Adipose tissue (tissue), 3 donors: Measurements from ENCODE around the gene SEMA5B. TPM values are rescaled to one million over a fixed set of nuclear protein-coding genes. Genes with fewer than 3 reads are reported as not detected.

ENCODE experiments used
- H3K27ac ChIP-seq: one replicate; pipeline ENCODE4 v1.5.1; 2013; ENCODE audit warnings: low read depth, low read length
- WGBS, 3 donors: extraction: QIAGEN DNeasy Blood & Tissue Kit; methylation state at CpG; one replicate each; pipeline ENCODE4 v1.1.7; 2013; 5-methylcytosine and 5-hydroxymethylcytosine counted together
- polyA plus RNA-seq, 3 donors: library from polyadenylated mRNA; stranded (reverse); fragments of 200-250 nt; gene quantifications; one replicate each; pipeline ENCODE4 v1.2.3, GENCODE V29; 2013
- donor health status: healthy with polysubstance abuse.
- donor health status: Bipolar disorder and iron deficiency.
- donor health status: healthy.

The SEMA5B gene
- polyA plus RNA-seq, 3 donors: 0.77 to 1.5 (median 1.4) TPM

GRCh38 chr3:123004201-123004918, 23.2 kb downstream of the SEMA5B start:
- no peak overlapping the region for H3K27ac ChIP-seq
- WGBS, 3 donors: 71 to 84% (median 77%) methylated on average over 5 of the region's 5 CpGs

DNA sequence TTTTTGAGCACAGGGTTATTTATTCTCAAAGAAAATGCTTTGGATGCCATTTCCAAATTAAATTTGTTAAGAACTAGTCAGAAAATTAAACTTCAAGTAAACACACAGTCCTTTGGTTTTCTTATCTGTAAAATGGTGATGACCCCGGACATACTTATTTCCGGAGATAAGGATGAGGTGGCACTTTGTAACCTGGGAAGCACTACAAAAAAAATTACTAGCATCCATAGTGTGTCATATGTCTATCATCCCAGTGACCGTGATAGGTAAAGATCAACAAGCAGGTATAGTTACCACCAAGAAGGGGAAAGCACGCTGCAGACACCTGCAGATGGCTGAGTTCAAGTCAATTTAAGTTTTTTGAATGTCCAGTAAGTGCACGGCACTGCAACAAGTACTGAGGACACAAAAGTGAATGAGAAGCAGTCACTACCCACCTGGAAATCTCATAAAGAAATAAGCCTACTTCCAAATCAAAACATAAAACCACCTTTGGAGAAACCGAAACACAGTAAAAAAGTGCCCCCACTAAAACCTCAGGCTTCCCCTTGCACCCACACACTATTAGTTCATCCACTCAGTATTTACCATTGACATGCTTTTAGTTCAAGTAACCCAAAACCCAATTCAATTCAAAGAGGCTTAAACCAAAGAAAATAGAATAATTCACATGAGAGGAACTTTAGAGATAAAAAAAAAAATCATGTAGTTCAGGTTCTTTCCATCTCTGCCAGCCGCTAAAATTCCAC, 24.6 kb downstream of the SEMA5B start:
- H3K27ac ChIP-seq: no peak overlapping the region
- 72 to 88% (median 84%) methylated on average over 7 of the region's 7 CpGs for WGBS, 3 donors

- no peak overlapping the region for H3K27ac ChIP-seq
- 61 to 88% (median 86%) methylated on average over 8 of the region's 8 CpGs for WGBS, 3 donors
Observed at GRCh38 chr3:123002100-123002748, 25.3 kb downstream of the SEMA5B start.

- no peak overlapping the region for H3K27ac ChIP-seq
- 92 to 97% (median 96%) methylated on average over 4 of the region's 4 CpGs for WGBS, 3 donors
Observed at GRCh38 chr3:122998856-122999255, 28.7 kb downstream of the SEMA5B start.

DNA sequence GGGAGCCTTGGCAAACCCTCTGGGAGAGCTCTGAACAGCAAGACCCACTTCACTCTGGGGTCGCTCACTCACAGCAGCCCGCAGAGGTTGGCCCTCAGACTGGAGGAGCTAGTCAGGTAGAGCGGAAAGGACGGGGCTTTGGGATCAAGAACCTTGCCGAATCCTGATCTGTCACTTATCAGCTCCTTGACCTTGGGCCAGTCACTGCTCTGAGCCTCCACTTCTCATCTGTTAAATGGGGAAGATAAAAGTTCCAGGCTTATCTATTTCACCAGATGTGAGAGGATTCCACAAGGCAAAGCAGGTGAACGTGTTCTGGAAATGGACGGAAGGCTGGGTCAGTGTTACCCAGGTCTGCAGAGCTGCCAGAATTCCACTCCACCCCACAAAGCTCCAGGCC, 29.4 kb downstream of the SEMA5B start:
- 92 to 96% (median 93%) methylated on average over 7 of the region's 7 CpGs for WGBS, 3 donors
- H3K27ac ChIP-seq: no peak overlapping the region

DNA sequence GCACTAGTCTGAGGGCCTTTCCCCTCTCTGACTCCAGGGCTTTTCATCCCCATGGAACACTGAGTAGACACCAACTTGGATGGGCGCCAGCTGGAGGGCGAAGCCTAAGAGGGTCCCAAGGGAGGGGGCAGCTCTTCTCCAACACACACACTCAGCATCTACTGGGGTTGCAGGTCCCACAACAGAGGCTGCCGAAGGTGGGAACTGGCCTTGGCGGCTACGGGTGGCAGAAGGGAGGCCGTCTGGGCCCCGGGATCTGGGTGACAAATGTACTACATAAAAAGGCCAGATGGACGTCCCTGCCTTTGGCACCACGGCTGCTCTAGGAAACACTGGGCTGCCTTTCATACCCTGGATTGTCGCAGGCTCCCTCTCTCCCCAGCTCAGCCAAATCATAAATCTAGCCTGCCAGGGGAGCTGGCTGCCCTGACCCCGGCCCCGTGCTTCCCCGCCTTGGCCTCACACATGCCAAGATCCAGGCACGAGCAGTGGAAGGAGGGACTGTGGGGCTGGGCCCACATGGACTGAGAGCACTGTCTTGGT, 31.5 kb downstream of the SEMA5B start:
- H3K27ac ChIP-seq: no peak overlapping the region
- WGBS, 3 donors: 58 to 72% (median 67%) methylated on average over 14 of the region's 14 CpGs

- WGBS, 3 donors: 89 to 91% (median 91%) methylated on average over 3 of the region's 3 CpGs
- H3K27ac ChIP-seq: no peak overlapping the region
Observed at GRCh38 chr3:122994954-122995353, 32.6 kb downstream of the SEMA5B start.

- no peak overlapping the region for H3K27ac ChIP-seq
- WGBS, 3 donors: 49 to 61% (median 50%) methylated on average over 18 of the region's 18 CpGs
Observed at GRCh38 chr3:122993124-122993978, 34.2 kb downstream of the SEMA5B start.

DNA sequence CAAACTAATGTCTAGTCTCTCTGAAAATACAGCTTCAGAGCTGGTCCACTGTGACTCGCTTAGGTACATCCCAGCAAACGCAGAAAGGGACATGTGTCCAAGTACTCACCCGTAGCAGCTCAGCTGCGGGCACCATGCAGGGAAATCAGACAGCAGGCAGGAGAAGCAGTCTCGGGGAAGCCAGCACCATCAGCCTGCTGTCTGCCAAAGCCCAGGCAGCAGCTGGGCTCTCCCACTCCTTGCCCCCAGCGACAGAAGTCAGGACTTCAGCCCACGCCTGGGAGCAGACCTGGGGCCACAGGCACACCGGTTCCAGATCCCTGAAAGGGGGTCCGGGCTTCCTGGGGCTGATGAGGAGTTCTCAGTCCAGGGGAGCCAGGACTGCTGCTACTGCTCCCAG, 34.9 kb downstream of the SEMA5B start:
- H3K27ac ChIP-seq: no peak overlapping the region
- WGBS, 3 donors: 57 to 79% (median 68%) methylated on average over 9 of the region's 9 CpGs

DNA sequence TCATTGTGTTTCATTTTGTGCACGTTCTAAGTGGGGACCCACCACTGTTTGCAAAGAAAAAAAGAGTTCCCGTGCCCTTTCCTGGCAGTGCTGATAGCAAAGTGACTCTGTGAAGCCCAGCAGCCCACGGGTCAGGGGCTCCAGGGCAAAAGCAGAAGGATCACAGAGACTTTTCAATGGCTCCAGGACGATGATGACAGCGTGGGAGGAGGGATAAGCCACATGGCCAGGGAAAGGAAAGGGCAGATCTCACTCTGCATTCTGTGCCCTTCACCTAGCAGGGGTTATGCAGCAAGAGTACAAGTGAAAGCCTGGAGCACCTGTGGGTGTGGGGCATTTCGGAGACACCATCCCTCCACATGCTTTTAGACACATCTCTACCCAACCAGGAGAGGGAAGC, 35.4 kb downstream of the SEMA5B start:
- 54 to 67% (median 64%) methylated on average over 6 of the region's 6 CpGs for WGBS, 3 donors
- H3K27ac ChIP-seq: no peak overlapping the region

- 75 to 82% (median 81%) methylated on average over 8 of the region's 8 CpGs for WGBS, 3 donors
- H3K27ac ChIP-seq: no peak overlapping the region
Observed at GRCh38 chr3:122991236-122991985, 36.2 kb downstream of the SEMA5B start.

- 72 to 91% (median 88%) methylated on average over 4 of the region's 4 CpGs for WGBS, 3 donors
- H3K27ac ChIP-seq: no peak overlapping the region
Observed at GRCh38 chr3:122989856-122990575, 37.5 kb downstream of the SEMA5B start.

GRCh38 chr3:122988508-122988907, 39.1 kb downstream of the SEMA5B start:
- WGBS, 3 donors: 39 to 46% (median 46%) methylated on average over 5 of the region's 5 CpGs
- no peak overlapping the region for H3K27ac ChIP-seq

DNA sequence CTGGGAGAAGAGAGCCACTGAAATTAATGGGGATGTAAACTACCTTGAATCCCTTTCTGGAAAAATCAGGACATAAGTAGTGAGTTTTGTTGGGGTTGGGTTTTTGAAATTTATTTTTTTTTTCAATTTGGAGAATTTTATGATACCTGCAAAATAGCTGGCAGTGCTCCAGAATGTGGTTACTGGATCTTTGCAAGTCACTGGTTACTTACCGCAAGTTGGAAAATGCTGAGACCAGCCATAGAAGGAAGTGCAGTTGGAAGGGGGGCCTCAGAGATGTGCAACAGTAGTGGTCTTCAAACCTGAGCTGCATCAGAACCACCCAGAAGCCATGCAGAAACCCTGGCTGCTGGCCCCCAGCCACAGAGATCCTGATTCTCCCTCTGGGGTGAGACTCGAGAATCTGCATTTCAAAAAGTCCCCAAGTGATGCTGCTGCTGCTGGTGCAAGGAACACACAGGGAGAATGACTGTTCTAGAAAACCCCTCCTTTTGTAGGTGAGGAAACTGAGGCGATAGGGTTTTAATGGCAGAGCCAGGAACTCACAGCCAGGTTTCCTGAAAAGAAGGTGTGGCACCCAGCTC, 39.7 kb downstream of the SEMA5B start:
- WGBS, 3 donors: 57 to 84% (median 59%) methylated on average over 3 of the region's 3 CpGs
- no peak overlapping the region for H3K27ac ChIP-seq

DNA sequence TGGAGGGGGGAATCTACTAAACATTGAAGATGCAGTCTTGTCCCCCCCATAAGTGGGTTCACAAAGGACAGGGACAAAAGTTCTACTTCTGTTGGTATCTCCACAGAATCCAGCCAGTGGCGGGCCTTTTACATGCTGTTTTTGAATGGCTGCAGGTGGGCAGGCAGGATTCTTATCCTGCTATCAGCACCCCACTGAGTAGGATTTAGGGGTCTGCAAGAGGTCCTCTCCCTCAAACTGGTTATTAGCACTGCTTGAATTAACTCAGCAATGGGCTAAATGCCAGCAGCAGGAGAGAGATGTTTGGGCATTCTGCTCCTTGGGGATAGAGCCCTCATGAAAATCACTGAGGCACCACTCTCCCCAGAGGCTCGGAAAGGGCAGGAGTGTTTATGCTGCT, 40.3 kb downstream of the SEMA5B start:
- H3K27ac ChIP-seq: no peak overlapping the region
- 86 to 98% (median 90%) methylated on average over 2 of the region's 2 CpGs for WGBS, 3 donors

DNA sequence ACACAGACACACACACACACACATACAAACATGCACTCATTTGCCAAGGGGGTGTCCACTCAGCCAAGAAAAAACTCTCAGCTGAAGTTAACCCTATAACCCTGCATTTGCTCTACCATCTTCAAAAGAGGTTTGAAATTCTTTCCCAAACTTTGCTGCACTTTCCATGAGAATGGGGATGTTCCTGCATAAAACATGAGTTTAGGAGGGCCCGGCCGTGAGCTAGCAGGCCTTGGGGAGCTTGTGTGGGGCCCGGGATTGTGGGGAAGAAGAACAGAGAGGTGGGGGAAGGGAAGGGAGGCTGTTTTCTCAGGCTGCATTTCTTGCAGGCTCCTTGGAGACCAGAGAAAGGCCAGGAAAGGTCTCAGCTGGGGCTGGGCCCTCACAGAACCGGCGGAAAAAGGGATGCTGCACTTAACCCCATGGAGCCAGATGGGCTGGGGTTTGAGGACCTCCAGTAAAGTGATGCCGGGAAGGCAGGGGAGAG, 40.8 kb downstream of the SEMA5B start:
- no peak overlapping the region for H3K27ac ChIP-seq
- 56 to 71% (median 70%) methylated on average over 6 of the region's 6 CpGs for WGBS, 3 donors

- WGBS, 3 donors: 79 to 93% (median 93%) methylated on average over 4 of the region's 4 CpGs
- no peak overlapping the region for H3K27ac ChIP-seq
Observed at GRCh38 chr3:122985539-122985938, 42.0 kb downstream of the SEMA5B start.
